HG02852 (cell line): ENCODE results near the gene MARCHF3.
"Not testable (repeated sequence)": the region's sequence is repeated elsewhere in the genome, so short reads cannot be mapped to it uniquely, and the experiment has no call there.

ENCODE experiments used
- ATAC-seq: cut with Tn5 transposase; IDR thresholded peaks from one replicate; pipeline ENCODE4 v1.9.1; 2021; ENCODE audit warnings: mild to moderate bottlenecking, moderate library complexity; ENCODE audit not compliant: unreplicated experiment

The MARCHF3 gene, protein sequence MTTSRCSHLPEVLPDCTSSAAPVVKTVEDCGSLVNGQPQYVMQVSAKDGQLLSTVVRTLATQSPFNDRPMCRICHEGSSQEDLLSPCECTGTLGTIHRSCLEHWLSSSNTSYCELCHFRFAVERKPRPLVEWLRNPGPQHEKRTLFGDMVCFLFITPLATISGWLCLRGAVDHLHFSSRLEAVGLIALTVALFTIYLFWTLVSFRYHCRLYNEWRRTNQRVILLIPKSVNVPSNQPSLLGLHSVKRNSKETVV

DNA sequence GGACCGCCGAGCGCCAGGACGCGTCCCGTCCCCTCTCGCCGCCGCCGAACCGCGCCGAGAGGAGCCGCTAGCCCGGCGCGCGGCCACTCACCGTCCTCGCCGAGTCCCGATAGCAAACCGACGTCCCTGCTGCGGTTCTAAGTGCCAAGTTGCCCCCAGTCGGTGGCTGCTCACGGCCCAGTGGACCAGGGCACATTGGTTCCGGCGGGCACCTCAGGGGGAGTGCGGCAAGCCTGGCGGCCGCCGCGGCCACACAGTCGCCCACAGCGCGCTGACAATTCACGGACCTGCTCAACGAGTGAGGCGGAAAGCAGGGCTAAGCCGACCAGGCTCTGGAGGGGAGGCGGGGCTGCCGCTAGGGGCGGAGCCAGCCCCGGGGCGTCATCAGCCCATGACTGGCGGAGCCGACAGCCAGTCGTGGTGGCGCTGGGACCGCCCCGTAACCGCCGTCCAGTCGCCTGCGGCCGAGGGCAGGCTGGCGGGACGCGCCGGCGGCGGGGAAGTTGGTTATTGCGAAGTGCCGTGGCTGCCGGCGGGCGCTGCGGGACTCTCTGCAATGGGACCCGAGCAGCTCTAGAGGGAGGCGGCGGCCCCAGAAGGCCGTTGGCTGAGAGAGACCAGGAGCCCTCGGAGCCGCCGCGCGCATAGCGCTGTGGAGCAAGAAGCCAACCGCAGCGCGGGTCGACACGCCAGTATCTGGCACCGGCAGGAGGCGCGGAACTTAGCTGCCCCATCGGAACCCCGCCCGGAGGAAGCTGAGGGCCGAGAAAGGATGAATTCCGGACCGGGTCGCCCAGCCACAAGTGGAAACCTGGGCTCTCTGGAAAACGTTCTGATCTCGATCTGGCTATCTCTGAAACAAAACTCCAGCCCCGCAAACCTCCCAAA is at the start of gene MARCHF3:
Gene MARCHF3 (minus strand): TSS at position 300 of the 888 bp plus-strand sequence. CDS start 112,387 bp downstream, outside the sequence.
- peak; percentile 95 for ATAC-seq

DNA sequence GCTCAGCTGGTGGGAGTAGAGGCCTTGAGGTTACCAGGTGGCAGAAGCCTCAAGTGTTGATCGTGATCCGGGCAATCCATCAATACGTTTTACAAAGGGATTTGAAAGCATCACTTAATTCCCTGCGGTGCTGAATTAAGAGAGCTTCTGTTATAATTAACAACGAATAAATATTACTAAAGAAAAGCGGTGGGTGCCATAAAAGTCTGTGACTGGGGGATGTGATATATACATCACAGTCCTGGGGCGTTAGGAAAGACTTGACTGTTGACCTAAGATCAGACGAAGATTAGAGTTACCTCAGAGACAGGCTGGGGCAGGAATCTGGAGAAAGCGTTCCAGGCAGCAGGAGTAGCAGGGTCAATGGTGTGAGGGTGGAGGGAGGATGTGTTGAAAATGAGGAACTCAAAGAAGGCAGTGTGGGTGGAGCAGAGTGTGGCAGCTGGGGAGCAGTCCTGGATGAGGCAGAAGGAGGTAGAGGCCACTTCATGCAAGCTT is 49.7 kb upstream of the MARCHF3 start:
- no peak for ATAC-seq

DNA sequence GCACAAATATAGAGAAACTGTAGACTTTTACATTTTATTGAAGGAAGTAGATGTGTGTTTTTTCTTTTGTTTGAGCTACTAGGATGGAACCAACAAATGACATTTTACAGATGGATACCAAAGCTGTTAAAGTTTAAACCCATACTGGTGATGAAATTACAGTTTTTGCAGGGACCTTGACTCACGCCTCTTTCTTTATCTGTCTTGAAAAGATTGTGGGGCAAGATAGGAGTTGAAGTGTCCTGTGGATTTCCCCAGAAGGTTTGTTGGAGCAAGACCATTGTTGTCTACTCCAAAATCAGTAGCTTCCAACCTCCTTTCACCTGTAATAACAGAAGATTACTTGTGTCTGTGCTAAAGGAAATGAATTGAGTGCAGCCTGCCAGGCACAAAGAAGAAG is 47.0 kb upstream of the MARCHF3 start:
- ATAC-seq = no peak

DNA sequence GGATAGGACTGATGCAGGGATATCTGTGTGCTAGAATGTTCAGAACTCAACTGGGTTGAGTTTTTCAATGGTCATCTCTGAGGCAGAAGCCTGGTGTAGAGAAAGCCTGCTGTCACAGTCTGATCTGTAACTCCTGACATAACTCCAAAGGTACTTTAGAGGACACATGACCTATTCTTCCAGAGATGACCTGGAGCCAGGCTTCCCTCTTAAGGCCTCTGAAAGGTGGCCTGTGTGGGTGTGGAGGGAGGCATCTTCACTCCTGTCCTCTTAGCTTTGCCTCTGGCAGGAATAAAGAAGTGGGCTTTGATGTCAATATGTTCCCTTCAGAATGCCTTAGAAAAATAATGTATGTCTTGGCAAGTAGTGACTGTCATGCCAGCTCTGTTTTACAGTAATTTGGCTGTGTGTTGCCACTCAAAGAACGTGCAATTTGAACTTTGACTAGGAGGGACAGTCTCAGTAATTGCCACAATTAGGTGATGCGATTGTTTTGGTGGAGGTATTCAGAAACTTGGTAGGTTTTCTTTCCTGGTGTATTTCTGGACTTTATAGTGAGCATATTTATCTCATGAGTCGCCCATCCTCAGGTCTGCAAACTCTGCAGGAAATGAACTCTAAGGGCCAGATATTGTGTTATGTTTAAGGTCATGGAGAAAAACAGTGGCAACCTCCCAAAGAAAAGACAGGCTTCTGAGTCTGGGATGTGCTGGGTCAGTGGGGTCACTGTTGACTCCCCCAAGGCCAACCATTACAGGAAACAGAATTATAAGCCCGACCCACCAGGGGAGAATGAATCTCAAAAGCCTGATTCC is 46.2 kb upstream of the MARCHF3 start:
- ATAC-seq = no peak

DNA sequence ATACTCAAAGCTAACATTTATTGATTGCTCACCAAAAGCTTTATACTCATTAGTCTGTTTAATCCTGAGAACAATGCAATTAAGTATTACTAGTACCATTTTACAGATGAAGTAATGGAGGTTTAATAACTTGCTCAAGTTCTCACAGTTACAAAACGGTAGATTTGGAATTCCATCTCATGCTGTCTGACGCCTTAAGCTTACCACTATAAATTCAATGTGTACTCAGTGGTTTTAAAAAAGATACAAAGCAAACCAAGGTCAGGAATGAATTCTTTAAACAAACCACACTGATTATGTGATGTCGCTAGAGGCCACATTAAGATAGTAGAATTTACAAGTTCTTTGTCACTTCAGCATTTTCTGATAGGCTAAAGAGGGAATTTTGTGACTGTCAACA is 44.1 kb upstream of the MARCHF3 start:
- ATAC-seq = no peak

DNA sequence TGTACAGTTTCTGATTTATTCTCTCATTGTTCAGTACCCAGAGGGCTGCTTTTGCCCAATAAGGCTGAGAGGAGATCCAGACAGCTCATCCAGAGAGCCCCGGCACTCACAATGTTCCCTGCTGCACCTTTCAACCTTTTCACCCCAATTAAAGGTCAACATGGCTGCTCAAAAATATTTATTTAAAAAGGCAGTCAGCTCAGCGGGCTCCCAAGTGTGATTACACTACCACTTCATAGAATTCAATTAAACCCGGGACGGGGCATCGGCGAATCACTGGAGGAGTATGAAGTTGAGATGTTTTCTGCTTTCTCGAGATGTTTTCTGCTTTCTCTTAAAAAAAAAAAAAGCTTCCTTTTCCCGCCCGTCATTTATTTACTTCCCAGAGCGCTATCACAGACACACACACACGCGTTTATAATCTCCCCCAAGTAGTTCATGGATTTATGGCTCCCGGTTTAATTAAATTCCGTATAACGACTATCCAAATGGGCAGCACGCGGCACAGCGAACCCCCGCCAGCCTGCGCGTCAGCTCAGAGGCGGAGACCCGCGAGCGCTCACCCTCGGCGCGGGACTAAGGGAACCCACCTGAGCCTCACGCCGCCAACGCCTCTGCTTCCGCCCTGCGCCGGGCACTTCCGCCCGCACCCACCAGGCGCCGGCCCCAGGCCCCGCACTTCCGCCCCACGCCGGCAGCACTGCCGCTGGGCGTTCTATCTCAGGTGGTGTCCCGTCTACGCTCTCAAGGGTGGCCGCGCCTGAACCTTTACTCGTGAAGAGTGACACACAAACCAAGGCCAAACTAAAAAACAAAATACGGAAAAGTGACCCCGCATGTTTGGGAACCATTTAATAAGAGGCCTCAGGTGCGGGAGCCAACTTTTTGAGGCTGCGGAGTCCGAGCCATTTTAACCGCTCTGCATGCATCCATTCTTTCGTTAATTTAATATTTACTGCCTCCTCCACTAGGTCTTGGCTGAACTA is 42.8 kb upstream of the MARCHF3 start, which contains the start of gene C5orf63:
Gene C5orf63 (minus strand): TSS at position 642 of the 986 bp plus-strand sequence. CDS start 14,507 bp downstream, outside the sequence.
- ATAC-seq = peak; percentile 99

DNA sequence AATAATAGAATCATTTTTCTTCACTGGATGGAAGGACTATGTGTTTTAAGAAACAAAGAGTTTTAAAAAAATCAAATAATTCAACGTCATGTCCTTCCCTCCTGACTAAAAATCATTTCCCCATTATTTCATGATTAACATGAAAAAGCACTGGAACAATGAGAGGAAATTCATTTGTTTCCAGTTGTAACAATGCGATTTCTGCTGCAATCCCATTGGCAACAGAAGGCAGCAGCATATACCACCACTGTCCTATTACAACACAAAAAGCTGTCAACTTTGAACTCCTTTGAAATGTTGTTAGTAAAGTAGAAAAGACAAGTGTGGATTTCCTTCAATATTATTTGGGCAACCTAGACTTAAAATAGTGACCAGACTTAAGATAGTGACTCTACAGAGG is 39.9 kb upstream of the MARCHF3 start:
- no peak for ATAC-seq

DNA sequence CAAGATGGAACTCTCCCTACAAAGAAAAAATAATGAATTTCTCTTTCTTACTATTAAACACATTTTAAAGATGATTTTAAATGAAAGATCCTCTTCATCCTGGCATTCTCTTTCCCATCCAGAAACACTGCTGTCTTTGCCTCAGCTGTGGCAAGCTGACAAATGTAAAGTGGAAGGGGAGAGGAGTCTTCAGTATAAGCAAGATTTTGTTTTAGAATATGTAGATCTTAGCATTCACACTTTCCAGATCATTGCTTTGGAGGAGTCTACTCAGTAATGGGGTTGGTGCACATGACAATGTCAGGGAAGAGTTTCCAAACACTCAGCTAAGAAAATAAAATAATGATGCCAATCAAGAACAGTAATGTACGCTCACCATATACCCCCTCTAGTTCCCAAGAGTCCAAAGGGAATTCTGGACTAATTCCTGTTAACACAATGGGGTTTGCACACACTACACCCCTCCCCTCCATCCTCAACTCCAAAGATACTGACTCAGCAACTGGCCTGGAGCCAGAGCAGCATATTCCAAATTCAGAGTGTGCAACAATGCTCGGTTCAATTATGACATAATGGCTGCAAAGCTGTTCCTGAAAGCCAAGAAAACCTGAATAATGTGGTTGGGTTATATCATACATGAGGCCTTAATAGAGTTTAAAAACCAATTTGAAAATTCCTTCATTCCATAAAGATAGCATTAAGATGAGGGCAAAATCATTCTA is 38.3 kb upstream of the MARCHF3 start:
- ATAC-seq = no peak

DNA sequence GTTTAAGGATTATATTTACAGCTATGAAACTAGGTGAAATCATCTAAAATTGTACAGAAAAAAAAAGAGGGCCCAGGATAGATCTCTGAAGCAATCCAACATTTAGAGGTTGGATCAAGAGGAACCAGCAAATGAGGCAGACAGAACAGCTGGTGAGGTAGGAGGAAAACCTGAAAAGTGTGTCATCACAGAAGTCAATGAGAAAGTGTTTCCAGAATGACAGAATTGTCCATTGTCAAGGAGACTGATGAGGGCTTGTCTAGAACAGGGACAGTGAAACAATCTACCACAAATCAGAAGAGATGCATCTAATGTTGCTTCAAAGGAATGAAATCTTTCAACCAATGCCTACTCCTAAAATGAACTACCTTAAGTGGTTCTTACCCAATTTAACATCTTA is 36.4 kb upstream of the MARCHF3 start:
- no peak for ATAC-seq

DNA sequence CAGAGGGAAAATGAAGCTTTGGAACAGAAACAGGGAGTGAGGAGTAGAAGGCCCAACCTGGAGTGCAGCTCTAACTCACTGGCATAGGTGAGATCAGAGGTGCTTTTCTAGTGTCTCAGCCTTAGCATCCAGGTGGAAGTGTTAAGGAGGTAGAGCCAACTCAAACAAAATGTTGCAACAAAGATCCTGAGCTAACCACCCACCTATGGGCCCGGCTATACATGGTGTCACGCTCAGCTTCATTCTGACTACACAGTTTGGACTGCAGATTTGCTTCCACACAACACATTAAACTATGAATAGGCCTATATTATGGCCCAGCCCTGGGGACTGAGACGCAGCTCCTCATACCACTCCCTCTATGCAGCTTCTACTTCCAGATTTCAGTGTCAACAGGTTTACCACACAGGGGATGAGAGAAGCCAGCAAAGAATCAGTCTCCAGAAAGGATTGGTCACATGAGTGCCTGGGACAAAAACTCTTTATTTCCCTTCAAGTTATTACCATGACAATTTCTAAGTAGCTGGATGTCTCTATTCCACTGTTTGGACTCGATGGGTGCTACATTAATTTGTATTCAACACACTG is 34.0 kb upstream of the MARCHF3 start:
- no peak for ATAC-seq

DNA sequence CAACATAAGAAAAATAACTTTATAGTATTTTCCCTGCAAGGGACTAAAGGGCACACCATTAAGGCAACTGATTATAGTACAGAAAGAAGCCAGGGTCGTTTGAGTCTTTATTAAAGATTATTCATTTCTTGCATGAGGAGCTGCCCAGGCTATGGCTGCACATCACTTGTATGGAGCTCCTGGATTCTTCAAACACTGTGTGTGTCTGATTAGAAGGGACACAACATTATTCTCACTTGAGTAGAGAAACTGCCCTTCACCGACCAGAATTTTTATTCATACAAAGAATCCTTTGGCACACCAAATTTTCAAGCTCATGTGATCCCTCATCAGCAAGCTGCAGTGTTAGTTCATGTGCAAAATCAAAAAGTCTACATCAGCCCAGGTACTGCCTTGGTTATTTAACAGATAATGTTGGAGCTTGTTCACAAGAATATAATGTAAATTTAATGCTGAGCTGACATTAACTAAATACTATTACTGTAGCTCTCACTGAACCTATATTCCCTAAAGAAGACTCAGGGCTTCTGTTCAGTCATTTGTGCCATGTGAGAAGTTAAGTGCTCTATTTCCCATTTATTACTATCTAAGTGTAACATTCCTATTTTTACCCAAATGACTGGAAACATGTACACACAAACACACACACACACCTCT is 33.0 kb upstream of the MARCHF3 start:
- no peak for ATAC-seq

DNA sequence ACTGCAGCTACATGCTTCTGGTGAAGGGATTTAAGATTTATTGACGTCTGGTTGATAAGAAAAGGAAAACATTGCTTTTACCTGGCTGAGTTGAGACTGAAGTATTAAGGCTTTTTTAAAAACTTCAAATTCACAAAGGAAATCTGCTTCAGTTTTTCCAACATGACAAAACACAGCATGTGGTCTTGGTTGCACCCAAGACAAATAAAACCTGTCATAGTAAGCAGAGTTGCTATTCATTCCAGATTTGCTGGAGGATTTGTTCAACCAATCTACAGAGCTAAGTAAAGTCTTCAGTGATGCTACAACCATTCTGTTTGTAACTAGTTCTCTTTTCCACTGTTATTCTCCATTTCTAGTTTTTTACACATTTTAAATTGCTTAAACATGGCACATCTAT is 31.6 kb upstream of the MARCHF3 start:
- no peak for ATAC-seq

DNA sequence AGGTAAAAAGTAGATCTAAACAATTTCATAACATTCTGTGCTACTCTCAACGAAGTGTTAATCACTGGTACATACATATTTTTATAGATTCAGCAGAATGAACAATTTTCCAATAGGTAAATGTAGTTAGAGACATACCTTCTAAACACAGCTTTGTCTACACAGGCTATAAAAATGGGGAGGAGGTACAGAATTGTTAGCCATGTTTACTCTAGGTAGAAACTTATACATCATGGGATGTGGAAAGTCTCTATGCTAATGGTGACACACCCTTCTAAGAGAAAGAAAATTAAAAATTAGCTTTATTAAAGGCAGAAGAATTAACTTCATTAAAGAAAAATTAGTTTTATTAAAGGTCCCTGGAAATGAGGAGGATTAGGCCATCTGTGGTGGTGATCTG is 31.2 kb upstream of the MARCHF3 start:
- ATAC-seq = no peak

DNA sequence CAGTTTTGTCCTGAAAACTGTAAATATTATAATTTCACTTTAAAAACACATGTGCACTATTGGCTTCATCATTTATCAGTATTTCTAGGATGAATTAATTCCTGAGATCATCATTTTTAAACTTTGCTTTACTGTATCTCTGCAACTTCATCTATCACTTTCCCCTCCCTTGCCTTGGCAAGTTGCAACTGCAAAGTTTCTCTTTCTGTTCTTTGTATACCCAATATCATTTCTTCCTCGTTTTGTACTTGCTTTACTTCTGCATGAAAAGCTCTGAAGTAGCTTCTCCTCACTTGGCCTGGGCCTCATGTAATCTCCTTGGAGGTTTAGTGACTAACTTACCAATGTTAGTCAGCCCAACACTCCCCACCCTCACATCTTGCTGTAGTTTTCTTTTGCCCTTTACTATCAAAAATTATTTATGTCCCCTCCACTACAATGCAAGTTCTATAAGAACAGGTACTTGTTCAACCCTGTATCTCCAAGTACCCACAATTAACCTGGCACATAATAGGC is 30.2 kb upstream of the MARCHF3 start:
- ATAC-seq = no peak

DNA sequence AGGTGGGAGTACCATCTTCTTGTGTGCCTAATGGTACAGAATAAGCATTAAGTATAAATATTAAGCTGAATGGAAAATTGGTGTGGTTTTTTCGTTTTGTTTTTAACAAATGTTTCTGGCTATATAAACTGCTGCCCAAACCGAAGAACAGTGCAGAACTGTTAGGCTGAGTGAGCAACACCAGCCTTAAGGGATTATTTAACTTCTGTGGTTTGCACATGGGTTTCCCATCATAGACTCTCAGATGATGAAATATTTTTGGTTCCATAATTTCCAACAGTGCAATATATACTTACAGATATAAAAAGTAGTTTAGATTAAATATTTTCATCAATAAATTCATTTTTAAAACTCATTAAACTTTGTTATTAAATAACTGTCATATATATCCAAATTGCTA is 26.5 kb upstream of the MARCHF3 start:
- no peak for ATAC-seq

DNA sequence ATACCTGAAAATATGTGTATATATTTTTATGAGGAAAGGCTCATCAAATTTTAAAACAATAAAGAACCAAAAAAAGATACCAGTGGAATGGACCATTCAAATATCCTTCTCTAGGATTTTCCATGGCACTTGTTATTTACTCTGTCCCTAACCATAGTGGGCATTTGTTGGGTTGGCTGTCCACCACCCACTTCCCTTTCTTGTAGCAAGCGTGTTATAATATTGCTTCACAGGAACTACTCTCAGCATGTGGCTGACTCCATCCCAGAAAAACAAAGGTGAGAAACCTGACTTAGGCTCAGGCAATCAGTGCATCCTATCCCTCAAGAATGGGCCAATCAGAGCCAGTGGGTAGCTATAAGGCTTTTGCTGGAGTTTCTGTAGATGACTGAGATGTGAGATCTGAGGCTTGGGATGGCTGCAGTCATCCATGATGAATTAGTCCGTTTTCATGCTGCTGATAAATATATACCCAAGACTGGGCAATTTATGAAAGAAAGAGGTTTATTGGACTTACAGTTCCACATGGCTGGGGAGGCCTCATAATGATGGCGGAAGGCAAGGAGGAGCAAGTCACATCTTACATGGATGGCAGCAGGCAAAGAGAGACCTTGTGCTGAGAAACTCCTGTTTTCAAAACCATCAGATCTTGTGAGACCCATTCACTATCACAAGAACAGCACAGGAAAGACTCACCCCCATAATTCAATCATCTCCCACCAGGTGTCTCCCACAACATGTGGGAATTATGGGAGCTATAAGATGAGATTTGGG is 25.7 kb upstream of the MARCHF3 start:
- ATAC-seq = no peak

DNA sequence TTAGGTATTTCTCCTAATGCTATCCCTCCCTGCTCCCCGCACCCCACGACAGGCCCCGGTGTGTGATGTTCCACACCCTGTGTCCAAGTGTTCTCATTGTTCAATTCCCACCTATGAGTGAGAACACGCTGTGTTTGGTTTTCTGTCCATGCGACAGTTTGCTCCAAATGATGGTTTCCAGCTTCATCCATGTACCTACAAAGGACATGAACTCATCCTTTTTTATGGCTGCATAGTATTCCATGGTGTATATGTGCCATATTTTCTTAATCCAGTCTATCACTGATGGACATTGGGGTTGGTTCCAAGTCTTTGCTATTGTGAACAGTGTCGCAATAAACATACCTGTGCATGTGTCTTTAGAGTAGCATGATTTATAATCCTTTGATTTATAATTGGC is 23.2 kb upstream of the MARCHF3 start:
- ATAC-seq = not testable (repeated sequence)
